Right hindlimb (tissue), 1 donor: Measurements from ENCODE around the gene NF1.
A peak's percentile ranks its signal among the peaks of the same experiment; 100 is the strongest.
"Not testable (repeated sequence)": the region's sequence is repeated elsewhere in the genome, so short reads cannot be mapped to it uniquely, and the experiment has no call there.

Experiments used
- DNase-seq: peaks from one replicate; pipeline ENCODE4 v3.0.0-alpha.2; 2018

Gene NF1, protein sequence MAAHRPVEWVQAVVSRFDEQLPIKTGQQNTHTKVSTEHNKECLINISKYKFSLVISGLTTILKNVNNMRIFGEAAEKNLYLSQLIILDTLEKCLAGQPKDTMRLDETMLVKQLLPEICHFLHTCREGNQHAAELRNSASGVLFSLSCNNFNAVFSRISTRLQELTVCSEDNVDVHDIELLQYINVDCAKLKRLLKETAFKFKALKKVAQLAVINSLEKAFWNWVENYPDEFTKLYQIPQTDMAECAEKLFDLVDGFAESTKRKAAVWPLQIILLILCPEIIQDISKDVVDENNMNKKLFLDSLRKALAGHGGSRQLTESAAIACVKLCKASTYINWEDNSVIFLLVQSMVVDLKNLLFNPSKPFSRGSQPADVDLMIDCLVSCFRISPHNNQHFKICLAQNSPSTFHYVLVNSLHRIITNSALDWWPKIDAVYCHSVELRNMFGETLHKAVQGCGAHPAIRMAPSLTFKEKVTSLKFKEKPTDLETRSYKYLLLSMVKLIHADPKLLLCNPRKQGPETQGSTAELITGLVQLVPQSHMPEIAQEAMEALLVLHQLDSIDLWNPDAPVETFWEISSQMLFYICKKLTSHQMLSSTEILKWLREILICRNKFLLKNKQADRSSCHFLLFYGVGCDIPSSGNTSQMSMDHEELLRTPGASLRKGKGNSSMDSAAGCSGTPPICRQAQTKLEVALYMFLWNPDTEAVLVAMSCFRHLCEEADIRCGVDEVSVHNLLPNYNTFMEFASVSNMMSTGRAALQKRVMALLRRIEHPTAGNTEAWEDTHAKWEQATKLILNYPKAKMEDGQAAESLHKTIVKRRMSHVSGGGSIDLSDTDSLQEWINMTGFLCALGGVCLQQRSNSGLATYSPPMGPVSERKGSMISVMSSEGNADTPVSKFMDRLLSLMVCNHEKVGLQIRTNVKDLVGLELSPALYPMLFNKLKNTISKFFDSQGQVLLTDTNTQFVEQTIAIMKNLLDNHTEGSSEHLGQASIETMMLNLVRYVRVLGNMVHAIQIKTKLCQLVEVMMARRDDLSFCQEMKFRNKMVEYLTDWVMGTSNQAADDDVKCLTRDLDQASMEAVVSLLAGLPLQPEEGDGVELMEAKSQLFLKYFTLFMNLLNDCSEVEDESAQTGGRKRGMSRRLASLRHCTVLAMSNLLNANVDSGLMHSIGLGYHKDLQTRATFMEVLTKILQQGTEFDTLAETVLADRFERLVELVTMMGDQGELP (N-terminal part only)

DNA sequence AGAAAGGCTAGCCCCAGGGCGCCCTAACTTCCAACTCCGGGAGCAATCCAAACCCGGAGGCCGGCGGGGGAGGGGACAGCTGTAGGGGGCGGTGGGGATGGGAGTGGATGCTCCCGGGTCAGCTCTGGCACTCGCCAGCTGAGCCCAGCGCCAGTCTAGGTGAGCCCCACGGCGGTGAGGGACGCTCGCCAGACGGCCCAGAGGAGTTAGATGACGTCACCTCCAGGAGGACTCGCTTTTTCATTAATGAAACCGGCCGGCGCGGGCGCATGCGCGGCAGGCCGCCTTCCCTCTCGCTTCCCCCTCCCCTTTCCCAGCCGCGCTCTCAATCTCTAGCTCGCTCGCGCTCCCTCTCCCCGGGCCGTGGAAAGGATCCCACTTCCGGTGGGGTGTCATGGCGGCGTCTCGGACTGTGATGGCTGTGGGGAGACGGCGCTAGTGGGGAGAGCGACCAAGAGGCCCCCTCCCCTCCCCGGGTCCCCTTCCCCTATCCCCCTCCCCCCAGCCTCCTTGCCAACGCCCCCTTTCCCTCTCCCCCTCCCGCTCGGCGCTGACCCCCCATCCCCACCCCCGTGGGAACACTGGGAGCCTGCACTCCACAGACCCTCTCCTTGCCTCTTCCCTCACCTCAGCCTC, at the start of gene NF1:
NF1 (plus strand) TSS at position 378 of the 636 bp plus-strand sequence. CDS start 333 bp downstream, outside the sequence.
- peak; percentile 97 for DNase-seq

DNA sequence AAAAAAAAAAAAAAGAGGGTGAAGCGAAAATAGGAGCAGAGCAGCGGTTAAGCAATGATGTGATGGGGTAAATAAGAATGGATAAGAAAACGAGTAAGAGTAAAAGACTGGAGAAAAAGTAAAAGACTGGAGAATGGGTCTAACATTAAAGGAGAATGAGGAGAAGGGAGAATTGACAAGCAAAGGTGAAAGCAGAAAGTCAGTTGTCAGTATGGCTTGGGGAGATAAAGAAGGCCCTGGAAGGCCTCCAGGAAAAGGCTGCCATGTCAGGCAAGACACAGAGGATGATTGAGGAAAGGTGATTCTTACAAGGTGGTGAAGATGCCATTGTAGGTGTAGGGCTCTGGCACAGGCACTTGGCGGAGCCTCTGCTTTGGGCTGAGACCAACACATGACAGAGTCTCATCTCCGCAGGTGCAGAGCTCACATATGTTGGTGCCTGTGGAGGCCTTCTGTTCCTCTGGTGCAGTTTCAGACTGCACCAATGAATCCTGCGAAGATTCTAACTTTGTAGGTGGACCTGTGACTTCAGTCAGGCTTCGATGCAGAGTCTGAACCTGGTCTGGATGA, 47.8 kb upstream of the NF1 start:
- not testable (repeated sequence) for DNase-seq

DNA sequence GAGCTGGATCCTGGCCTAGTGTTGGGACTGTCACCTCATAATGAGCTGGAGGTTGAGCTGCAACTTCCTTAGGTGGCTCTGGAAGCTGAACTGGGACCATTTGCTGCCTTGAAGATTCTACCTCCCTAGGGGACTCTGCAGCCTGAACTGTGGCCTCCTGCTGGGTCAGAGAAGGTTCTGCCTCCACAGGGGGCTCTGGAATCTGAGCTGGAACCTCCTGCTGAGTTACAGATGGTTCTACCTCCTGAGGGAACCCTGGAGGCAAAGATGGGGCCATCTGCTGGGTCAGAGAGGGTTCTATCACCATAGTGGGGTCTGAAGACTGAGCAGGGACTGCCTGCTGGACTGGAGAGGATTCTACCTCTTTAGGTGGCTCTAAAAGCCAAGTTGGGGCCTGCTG, 46.6 kb upstream of the NF1 start:
- no peak for DNase-seq

DNA sequence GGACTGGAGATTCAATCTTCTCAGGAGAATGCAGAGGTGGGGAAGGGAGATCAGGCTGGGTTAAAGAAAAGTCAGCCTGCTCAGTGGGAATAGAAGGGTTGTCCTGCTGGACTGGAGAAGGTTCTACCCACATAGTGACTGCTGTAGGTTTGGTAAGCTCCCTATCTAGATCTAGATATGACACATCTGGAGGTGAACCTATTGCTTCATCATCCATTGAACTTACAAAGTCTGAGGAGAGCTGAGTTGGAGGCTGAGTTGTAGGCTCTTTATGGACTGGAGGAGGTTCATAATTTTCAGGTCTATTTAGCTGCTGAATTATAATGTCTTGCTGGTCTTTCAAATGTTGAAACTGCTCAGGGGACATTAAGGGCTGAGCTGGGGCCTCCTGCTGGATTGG, 46.0 kb upstream of the NF1 start:
- no peak for DNase-seq

DNA sequence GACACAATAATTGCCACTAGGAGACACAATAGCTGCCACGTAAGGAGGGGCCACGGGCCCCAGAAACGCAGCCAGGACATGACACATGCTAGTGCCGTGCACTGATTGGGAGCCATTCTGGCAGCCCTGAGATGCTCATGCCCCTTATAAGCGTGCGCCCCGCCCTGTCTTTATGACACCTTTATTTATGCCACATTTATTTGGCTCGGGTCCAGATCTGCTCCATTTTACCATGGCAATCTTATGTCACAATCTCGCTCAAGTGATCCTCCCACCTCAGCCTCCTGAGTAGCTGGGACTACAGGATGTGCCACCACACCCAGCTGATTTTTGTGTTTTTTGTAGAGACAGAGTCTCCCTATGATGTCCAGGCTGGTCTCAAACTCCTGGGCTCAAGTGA, 43.8 kb upstream of the NF1 start:
- no peak for DNase-seq

DNA sequence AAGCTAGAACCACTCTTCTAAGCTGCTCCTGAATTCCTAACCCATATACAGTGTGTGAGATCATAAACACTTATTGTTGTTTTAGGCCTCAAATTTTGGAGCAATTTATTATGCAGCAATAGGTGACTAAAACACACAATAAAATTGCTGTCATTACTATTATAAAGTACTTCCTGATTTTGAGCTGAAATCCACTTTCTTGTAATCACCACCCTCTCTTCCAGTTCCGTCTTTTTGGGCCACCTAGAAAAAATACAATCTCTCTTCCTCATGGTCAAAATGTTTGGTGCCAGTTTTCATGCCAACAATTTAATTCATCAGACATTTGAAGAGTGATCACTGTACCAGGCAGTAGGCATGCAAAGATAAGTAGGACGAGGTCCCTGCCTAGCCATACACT, 43.3 kb upstream of the NF1 start:
- no peak for DNase-seq

DNA sequence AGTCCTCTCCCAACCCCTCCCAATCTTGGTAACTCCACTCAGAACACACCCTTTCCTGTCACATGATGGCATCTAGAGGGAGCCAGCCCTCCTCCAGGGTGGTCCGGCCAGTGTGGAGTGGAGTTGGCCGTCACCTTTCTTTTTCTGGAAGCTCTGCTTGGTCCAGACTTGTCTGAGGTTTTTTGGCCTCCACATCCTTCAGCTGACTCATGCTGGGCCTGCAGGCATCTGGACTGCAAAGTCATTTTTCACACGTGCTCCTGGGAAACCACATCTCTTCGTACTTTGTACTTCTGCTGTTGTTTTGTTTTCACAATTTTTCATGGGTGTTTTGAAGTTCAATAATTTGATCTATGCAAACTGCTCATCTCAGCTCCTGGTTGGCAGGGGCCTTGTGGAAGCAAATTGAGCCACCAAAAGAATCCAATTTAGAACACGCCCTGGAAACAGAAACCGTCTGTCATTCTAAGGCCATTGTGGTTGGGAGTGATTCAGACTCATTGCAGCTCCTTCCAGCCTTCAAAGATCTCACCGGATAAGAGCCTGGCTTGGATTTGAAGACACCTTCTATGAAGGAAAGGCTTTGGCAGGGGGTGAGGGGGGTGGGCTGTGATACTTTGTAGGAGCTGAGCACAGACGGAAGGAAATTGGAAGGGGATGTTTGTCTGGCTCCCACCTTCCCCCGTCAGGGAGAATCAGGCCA, 42.4 kb upstream of the NF1 start:
- DNase-seq = peak; percentile 66

DNA sequence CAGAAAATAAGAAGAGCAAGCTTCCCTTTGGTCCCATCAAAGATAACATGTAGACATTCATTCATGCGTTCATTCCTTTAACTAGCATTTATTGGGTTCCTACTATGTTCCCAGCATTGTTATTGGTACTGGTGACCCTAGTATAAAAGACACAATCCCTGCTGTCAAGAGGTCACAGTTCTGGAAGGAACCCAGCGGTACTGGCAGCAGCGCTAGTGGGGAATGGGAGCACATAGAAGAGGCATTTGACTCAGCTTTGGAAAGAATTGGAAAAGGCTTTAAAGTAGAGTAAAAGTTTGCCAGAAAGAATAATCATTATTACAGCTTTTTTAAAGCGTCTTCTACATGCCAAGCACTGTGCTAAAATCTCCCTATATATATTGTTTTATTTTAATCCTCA, 41.7 kb upstream of the NF1 start:
- no peak for DNase-seq

DNA sequence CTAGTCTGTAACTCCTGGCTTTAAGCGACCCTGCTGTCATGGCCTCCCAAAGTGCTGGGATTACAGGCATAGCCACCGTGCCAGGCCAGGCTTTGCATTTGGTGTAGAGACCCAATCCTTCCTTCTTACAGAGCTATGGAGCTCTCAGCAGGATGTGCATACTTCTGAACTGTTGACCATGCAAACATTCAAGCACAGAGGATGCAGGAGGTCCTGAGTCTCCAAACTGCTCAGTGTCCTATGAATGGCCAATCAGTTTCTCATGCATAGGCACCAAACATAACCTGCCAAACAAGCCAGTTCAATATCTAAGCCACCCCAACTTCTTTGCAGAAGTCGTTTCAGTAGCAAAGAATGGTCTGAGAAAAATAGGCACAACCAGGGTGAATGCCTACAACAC, 40.0 kb upstream of the NF1 start:
- DNase-seq = no peak

DNA sequence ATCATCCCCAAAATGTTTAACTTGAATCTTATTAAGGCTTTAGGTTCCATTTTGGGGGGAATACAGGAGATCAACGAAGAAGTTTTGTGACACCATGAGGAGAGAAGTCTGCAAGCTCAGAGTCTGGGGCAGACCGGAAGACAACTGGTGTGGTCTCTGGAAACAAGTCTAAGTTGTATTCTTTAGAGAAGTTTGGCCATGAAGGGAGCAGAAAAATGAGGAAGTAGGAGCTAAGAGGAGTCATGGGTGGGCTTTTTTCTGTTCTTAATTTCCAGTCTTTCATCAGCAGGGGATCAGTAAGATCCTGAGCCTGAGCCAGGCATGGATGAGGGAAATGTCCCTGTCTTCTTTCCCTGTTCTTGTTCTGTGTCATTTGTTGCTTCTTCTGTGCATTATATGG, 35.8 kb upstream of the NF1 start:
- no peak for DNase-seq

DNA sequence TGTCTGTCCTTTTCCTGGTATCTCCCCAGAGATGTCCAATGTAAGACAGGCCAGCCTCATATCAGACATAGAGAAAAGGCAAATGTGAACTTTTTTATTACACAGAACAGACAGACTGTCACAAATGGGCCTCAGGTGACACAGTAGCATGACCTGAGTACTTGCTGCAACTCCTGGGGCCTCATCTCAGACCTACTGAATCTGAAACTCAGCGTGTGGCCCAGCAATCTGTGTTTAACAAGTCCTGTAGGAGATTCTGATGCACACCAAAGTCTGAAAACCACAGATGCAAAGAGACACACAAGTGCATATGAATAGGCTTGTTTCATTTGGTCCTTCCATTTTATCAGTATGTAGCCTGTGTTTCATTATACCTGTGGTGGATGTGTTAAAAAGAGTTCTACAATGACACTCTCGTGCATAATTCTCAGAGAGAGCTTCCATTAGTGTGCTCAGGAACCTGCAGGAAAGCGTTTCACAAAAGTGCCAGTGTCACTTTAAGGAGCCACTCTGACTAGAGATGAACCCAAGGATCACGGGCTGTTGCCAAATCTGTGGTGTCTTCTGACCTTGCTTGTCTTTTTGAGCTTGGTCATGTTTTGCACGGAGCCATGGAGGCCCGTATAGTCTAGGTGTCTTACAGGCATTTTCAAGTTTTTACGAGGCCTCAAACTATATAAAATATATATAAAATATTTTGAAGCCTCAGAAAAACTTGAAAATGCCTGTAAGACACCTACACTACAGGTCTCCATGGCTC, 33.8 kb upstream of the NF1 start:
- DNase-seq = no peak

DNA sequence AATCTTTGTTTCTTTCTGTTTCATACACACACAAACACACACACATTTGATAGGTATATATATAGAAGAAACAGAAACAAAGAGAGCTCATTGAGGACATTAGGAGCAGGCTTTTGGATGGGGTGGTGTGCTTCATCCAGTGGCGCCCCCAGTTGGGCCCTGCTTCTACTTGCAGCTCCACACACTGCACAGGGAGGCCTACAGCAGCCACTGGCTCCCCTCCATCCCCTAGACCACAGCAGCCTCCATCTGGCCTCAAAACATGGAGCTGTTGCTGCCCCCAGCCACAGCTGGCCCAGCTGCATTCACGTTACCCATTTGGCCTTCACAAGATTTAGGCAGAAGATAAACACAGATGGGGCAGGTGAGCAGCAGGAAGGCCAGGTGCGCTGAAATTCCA, 33.1 kb upstream of the NF1 start:
- DNase-seq = no peak

DNA sequence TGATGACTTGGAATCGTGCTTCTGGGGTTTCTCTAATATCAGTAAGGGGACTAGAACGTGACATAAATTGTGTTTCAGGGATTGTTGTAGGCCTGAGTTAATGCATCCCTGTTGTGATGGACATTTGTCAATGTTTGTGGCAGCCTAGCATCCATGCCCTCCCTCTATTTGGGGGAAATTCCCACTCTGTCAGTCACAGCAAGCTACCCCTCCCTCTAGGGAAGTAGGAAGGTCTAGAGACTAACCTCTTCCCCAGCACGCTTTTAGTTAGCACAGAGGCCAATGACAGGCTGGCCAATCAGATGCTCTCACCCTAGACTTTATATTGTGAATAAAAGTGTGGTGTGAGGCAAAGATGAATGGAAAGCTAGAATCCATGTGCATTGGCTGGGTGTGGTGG, 32.4 kb upstream of the NF1 start:
- DNase-seq = no peak

DNA sequence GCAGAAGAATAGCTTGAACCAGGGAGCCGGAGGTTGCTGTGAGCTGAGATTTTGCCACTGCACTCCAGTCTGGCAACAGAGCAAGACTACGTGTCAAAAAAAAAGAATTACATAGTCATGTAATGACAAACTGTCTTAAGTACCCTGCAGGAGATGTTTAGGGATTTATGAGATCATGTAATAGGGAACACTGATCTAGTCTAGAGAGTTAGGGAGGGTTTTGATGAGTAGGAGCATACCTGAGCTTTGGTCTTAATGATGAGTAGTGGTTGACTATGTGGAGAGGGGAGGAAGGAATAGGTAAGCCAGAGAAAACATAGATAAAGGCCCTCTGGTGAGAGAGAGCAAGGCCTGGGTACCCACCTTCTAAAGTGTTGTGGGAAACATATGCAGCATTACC, 30.1 kb upstream of the NF1 start:
- DNase-seq = no peak

DNA sequence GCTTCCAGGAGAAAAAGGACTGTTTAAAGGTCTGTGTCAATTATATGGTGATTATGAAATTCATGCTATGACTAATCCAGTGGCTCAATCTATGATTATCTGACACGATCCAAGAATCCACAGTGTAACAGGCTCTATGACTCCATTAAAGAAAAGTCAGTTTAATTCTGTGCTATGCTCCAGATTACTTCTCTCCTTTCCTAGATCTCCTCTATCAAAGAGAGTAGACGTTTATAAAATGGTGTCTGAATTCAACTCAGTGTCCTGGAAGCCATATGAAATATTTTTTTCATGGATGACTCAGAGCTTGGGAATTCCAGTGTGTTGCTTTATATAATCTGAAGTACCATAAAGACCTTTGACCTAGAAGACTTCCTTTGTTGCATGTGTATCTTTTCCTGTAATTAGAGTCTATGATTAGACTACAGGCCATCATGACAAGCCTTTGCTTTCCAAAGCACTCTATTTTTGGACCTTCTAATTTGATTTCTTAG, 27.0 kb upstream of the NF1 start:
- no peak for DNase-seq

DNA sequence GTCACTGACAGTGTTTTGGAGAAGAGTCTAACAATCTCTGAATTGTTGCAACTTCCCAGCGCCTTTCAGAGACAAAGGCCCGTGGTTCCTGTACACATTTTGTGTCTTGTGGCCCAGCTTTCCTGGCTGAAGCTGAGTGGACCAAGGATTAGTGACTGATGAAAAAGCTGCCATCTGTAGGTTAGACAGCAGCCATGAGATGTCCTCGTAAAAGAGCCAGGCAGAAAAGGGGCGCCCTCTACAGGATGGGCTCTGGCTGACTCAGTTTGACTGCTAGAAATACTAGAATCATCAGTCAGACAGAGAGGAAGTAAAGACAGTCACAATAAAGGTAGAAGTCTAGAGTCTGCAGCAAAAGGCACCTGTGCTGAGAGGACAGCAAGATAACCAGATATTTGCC, 26.5 kb upstream of the NF1 start:
- no peak for DNase-seq

DNA sequence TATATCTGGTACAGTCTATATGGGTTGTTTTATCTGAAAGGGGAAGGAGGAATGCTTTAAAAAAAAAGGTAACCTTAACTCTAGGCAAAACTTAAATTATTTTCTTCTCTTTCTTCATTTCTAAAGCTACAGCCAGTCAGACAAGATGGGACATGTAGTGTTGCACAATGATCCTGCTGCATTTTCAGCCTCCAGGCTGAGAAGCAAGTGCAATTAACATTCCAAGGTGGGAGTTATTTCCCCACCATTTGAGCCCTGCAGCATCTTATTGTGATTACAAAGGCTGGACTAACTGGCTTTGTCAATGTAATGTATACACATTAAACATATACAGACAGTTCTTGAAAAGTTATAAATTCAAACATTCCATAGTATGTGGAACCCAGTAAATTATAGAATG, 22.6 kb upstream of the NF1 start:
- no peak for DNase-seq

DNA sequence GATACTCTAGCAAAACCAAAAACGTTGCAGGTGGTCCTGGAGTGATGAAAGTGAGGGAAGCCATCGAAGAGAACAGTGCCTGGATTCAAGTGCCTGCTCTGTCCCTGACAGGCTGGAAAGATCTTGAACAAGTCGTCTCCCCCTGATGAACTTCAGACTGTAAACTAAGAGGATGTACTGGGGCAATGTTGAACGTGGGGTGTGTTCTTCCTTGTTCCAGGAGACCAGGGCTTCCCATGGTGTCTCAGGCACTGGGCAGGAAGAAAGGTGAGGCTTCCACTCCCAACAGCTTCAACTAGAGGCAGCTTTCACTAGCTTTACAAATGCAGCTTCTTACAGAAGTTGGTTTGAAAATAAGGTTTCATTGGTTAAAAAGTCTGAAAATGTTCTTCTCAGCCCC, 21.4 kb upstream of the NF1 start:
- no peak for DNase-seq

DNA sequence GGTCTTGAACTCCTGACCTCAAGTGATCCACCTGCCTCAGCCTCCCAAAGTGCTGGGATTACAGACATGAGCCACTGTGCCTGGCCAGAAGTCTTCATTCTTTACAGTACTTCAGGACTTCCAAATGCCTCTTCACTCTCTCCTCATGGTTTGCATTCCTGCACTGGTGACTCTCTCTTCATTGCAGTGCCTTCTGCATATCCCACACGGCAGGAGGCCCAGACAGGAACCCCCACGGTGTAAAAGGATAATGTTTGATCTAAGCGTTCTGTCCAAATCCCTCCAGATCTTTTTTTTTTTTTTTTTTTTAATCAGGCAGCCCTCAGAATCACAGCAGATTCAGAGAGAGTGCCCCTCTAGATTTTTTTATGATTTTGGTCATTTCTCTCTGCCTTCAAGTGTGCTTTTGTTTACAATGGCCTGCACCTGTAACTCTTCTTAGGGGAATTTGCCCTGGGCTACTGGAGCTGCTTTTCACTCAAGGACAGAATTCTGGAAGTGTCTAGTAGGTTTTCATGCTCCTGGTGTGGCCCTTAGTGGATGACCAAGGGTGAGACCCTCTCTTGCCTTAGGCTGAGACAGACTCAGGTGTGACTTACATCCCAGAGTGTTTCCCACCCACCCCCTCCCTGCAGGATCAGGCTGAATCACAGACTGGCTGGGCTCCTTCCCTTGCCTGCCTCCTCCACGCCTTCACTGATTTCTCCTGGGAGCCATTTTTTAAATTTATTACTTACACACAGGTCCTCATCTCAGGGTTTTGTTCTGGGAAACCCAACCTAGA, 19.8 kb upstream of the NF1 start:
- DNase-seq = no peak

DNA sequence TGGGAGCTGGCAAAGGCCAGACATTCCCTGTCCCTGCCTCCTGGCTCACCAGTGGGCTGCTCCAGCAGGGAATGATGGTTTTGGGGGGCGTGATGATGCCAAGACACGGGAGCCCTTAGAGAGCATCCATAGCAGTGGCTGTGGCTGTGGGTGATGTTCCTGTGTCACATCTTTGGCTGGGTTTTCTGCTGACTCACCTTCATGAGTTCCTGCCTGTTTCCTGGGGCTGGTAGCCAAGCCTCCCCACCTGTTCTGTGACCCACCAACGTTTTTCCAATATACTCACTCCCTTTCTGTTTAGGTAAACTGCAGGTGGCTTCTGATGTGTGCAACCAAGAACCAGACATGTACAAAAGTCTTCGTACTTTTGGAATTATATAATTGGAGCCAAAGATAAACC, 16.5 kb upstream of the NF1 start:
- no peak for DNase-seq
